ENCODE data around the gene BCKDK.

- TF ChIP-seq, protein P1, sequence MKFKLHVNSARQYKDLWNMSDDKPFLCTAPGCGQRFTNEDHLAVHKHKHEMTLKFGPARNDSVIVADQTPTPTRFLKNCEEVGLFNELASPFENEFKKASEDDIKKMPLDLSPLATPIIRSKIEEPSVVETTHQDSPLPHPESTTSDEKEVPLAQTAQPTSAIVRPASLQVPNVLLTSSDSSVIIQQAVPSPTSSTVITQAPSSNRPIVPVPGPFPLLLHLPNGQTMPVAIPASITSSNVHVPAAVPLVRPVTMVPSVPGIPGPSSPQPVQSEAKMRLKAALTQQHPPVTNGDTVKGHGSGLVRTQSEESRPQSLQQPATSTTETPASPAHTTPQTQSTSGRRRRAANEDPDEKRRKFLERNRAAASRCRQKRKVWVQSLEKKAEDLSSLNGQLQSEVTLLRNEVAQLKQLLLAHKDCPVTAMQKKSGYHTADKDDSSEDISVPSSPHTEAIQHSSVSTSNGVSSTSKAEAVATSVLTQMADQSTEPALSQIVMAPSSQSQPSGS (IDR thresholded peaks at IDR 0.05; ENCODE audit: low read length): no peak
- TF ChIP-seq, protein P2, sequence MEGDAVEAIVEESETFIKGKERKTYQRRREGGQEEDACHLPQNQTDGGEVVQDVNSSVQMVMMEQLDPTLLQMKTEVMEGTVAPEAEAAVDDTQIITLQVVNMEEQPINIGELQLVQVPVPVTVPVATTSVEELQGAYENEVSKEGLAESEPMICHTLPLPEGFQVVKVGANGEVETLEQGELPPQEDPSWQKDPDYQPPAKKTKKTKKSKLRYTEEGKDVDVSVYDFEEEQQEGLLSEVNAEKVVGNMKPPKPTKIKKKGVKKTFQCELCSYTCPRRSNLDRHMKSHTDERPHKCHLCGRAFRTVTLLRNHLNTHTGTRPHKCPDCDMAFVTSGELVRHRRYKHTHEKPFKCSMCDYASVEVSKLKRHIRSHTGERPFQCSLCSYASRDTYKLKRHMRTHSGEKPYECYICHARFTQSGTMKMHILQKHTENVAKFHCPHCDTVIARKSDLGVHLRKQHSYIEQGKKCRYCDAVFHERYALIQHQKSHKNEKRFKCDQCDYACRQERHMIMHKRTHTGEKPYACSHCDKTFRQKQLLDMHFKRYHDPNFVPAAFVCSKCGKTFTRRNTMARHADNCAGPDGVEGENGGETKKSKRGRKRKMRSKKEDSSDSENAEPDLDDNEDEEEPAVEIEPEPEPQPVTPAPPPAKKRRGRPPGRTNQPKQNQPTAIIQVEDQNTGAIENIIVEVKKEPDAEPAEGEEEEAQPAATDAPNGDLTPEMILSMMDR (IDR thresholded peaks at IDR 0.05; ENCODE audit: control extremely low read depth in 1 of 3, insufficient read depth in 1 of 3, low read depth in 1 of 3, low read length in 3 of 3): no peak
- no peak for TF ChIP-seq MAFK (IDR thresholded peaks at IDR 0.05; ENCODE audit: low read depth, low read length)
These were observed 33.4 kb downstream of the BCKDK start for GRCh38 chr16:31141489-31142108.
